Keratinocyte (primary cell): ENCODE measurements around the gene PHF5A. TPM values are rescaled to one million over a fixed set of nuclear protein-coding genes. Genes with fewer than 3 reads are reported as not detected.

ENCODE experiments used
- DNase-seq: peaks from one replicate; pipeline ENCODE4 v3.0.0-alpha.2; 2011; ENCODE audit warnings: low read depth, missing footprints, low spot score
- FAIRE-seq: peaks from 2 replicates; lab custom pipeline; 2011; peaks lifted over from hg19 to GRCh38; lab: Jason Lieb, UNC
- H2AFZ ChIP-seq: 2 replicates; pipeline ENCODE4 v1.6.0; 2012; ENCODE audit warnings: low read length, control low read depth, inconsistent platforms; ENCODE audit not compliant: control insufficient read depth
- H3K27ac ChIP-seq: 2 replicates; pipeline ENCODE4 v1.5.1; 2011; ENCODE audit warnings: low read length; ENCODE audit not compliant: control insufficient read depth, insufficient read depth
- H3K27me3 ChIP-seq: 3 replicates; pipeline ENCODE4 v1.6.0; 2011; ENCODE audit warnings: low read length; ENCODE audit not compliant: control insufficient read depth, insufficient read depth; ENCODE audit errors: extremely low read depth
- H3K36me3 ChIP-seq, 2 experiments: 2 replicates in 1 of 2; 3 replicates in 1 of 2; pipeline ENCODE4 v1.5.1; 2011; ENCODE audit warnings: low read length in 2 of 2, mild to moderate bottlenecking in 1 of 2; ENCODE audit not compliant: control insufficient read depth in 2 of 2, insufficient read depth in 2 of 2; ENCODE audit errors: extremely low read depth in 1 of 2
- H3K4me1 ChIP-seq: 3 replicates; pipeline ENCODE4 v1.5.1; 2011; ENCODE audit warnings: low read length; ENCODE audit not compliant: control insufficient read depth, insufficient read depth; ENCODE audit errors: extremely low read depth
- H3K4me2 ChIP-seq: 3 replicates; pipeline ENCODE4 v1.6.0; 2011; ENCODE audit warnings: low read depth, low read length; ENCODE audit not compliant: control insufficient read depth, insufficient read depth; ENCODE audit errors: extremely low read depth
- H3K4me3 ChIP-seq, 3 experiments: fragments of 200-600 bp in 1 of 3; sonication (generic) in 1 of 3; 2 replicates in 2 of 3; 3 replicates in 1 of 3; pipeline ENCODE4 v1.5.1; 2011 to 2016; ENCODE audit warnings: low read length in 3 of 3, mild to moderate bottlenecking in 3 of 3, control low read depth in 2 of 3, inconsistent platforms in 1 of 3, low read depth in 1 of 3, mixed read lengths in 1 of 3, mixed run types in 1 of 3, moderate library complexity in 1 of 3; ENCODE audit not compliant: control insufficient read depth in 2 of 3, insufficient read depth in 2 of 3; ENCODE audit errors: extremely low read depth in 1 of 3
- H3K79me2 ChIP-seq: 2 replicates; pipeline ENCODE4 v1.6.0; 2012; ENCODE audit warnings: low read length; ENCODE audit not compliant: control insufficient read depth, insufficient read depth
- H3K9ac ChIP-seq: 3 replicates; pipeline ENCODE4 v1.6.0; 2011; ENCODE audit warnings: low read length; ENCODE audit not compliant: control insufficient read depth, insufficient read depth; ENCODE audit errors: extremely low read depth
- H3K9me1 ChIP-seq: 3 replicates; pipeline ENCODE4 v1.6.0; 2011; ENCODE audit warnings: low read length; ENCODE audit not compliant: control insufficient read depth, insufficient read depth; ENCODE audit errors: extremely low read depth
- H3K9me3 ChIP-seq: 2 replicates; pipeline ENCODE4 v1.5.1; 2012; ENCODE audit warnings: low read depth, low read length; ENCODE audit not compliant: control insufficient read depth
- H4K20me1 ChIP-seq: 3 replicates; pipeline ENCODE4 v1.6.0; 2011; ENCODE audit warnings: low read length; ENCODE audit not compliant: control insufficient read depth, insufficient read depth; ENCODE audit errors: extremely low read depth
- EZH2 ChIP-seq: IDR thresholded peaks from one replicate; pipeline ENCODE4 v1.6.1; 2012; ENCODE audit warnings: inconsistent platforms, mild to moderate bottlenecking, low read length, moderate library complexity
- dilution Hi-C: fragments of 300-500 bp; cut with MboI; formaldehyde crosslinking; loops from one replicate; pipeline ENCODE4 v1.7.0; 2020; ENCODE audit warnings: low sequenced_read_pairs; ENCODE audit not compliant: extremely low pct_ligation_motif_present
- polyA plus RNA-seq, 5 experiments: library from polyadenylated mRNA; depleted of rRNA in 3 of 5; stranded (reverse) in 3 of 5; stranded (forward) in 1 of 5; unstranded in 1 of 5; fragments of >200 nt; gene quantifications; 1 replicate in 1 of 5; 2 replicates in 3 of 5; 3 replicates in 1 of 5; pipeline versions ENCODE4 v1.2.1 to v1.2.3, GENCODE V29; 2011 to 2012; ENCODE audit warnings: missing spikeins in 2 of 5, low read depth in 1 of 5, low replicate concordance in 1 of 5
- TF ChIP-seq, protein P1 (sequence below), 3 experiments: IDR thresholded peaks in 1 of 3; conservative IDR thresholded peaks in 1 of 3; optimal IDR thresholded peaks in 1 of 3; 2 replicates in 2 of 3; 3 replicates in 1 of 3; pipeline versions ENCODE3 to v1.5.1; 2011; ENCODE audit warnings: low read length in 3 of 3, mild to moderate bottlenecking in 3 of 3, moderate library complexity in 2 of 3, control low read depth in 1 of 3, inconsistent platforms in 1 of 3; ENCODE audit not compliant: insufficient read depth in 2 of 3; ENCODE audit errors: extremely low read depth in 1 of 3

Gene PHF5A
- polyA plus RNA-seq, 1 donor (not counting 4 experiments of a cell fraction or from before 2014, with no cell fraction given), result 77.7 TPM

DNA sequence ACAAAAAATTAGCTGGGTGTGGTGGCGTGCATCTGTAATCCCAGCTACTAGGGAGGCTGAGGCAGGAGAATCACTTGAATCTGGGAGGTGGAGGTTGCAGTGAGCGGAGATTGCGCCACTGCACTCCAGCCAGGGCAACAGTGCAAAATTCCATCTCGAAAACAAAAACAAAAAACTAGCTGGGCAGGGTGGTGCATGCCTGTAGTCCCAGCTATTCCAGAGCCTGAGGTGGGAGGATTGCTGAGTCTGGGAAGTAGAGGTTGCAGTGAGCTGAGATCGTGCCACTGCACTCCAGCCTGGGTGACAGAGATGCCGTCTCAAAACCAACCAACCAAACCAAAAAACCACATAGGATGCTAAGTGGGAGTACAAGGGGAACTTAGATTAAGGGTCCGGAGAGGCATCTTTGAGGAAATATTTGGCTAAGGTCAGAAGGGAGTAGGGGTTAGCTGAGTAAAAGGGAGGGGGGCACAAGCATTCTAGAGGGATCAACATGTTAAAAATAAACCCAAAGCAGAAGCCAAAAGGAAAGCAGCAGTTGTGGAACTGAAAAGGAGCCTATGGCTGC lies 10.2 kb downstream of the PHF5A start:
- no peak for TF ChIP-seq EZH2
- TF ChIP-seq, protein P1, sequence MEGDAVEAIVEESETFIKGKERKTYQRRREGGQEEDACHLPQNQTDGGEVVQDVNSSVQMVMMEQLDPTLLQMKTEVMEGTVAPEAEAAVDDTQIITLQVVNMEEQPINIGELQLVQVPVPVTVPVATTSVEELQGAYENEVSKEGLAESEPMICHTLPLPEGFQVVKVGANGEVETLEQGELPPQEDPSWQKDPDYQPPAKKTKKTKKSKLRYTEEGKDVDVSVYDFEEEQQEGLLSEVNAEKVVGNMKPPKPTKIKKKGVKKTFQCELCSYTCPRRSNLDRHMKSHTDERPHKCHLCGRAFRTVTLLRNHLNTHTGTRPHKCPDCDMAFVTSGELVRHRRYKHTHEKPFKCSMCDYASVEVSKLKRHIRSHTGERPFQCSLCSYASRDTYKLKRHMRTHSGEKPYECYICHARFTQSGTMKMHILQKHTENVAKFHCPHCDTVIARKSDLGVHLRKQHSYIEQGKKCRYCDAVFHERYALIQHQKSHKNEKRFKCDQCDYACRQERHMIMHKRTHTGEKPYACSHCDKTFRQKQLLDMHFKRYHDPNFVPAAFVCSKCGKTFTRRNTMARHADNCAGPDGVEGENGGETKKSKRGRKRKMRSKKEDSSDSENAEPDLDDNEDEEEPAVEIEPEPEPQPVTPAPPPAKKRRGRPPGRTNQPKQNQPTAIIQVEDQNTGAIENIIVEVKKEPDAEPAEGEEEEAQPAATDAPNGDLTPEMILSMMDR (optimal IDR thresholded peaks at IDR 0.05 in 1 of 3, IDR thresholded peaks at IDR 0.05 in 1 of 3, conservative IDR thresholded peaks at IDR 0.05 in 1 of 3; ENCODE audit: extremely low read depth in 1 of 3, insufficient read depth in 2 of 3, low read length in 3 of 3), result no peak
- Histone ChIP-seq H3K4me2 (no peak overlapping the region), H3K4me3 (no peak overlapping the region), H4K20me1 (no peaks in the 10 kb centered on the region), H3K79me2 (no peaks in the 10 kb centered on the region), H3K9ac (no peak overlapping the region), H3K27ac (no peak overlapping the region), H2AFZ (no peak overlapping the region), H3K27me3 (no peaks in the 10 kb centered on the region), H3K9me3 (no peaks in the 10 kb centered on the region), H3K4me1 (no peaks in the 10 kb centered on the region), H3K9me1 (no peaks in the 10 kb centered on the region), H3K36me3 (peaks cover 13 to 19% of the 10 kb centered on the region in 2 experiments)
- dilution Hi-C loops, result no loop called here
- no peak for FAIRE-seq
- no peak for DNase-seq

DNA sequence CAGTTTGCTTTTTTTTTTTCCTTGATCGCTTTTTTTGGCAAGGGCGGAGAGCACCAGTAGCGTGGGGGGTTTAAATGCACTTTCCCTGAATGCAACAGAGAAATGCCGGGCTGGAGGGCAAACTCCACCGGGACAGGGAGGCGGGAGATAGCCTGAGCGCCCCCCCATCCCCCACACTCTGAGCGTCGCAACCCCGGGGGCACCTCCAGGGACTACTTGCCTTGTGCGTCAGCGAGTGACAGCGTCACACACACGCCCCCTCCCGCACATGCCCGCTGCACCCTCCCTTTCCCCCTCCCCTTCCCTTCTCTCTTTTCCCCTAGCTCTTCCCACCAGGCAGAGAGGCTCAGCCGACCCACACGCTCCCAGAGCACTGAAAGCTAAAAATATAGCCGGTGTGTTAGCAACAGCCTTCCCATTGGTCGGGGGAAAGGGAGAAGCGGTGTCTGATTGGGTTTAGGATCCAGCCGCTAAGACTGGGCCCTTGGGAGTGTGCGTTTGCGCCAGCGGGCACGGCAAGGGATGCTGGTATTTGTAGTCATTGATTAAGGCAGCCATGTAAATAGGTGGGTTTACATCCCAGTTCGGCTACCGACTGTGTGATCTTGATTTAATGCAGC lies 20.2 kb downstream of the PHF5A start:
- peak overlapping the region; percentile 95 for H3K27ac ChIP-seq
- peaks cover 15% of the 10 kb centered on the region for H3K4me1 ChIP-seq
- peak overlapping the region; percentile 83 for H3K4me2 ChIP-seq
- H4K20me1 ChIP-seq, result peaks cover 2% of the 10 kb centered on the region
- no peaks in the 10 kb centered on the region for H3K27me3 ChIP-seq
- peaks cover 33% of the 10 kb centered on the region for H3K79me2 ChIP-seq
- H3K36me3 ChIP-seq, result peaks cover 1 to 5% of the 10 kb centered on the region in 2 experiments
- FAIRE-seq (peak; percentile 98), DNase-seq (peak; percentile 90)
- no peaks in the 10 kb centered on the region for H3K9me3 ChIP-seq
- H3K9me1 ChIP-seq, result no peaks in the 10 kb centered on the region
- H3K4me3 ChIP-seq, result peak overlapping the region; percentile 71 to 100 (median 97)
- TF ChIP-seq, protein P1 (optimal IDR thresholded peaks at IDR 0.05 in 1 of 3, IDR thresholded peaks at IDR 0.05 in 1 of 3, conservative IDR thresholded peaks at IDR 0.05 in 1 of 3; ENCODE audit: extremely low read depth in 1 of 3, insufficient read depth in 2 of 3, low read length in 3 of 3), result no peak
- peak overlapping the region; percentile 64 for H2AFZ ChIP-seq
- peak overlapping the region; percentile 96 for H3K9ac ChIP-seq
- dilution Hi-C loops, result no loop called here
